Loucy (cell line): ENCODE results near the gene SMARCD3.

Experiments
- H2AFZ ChIP-seq: fragments of 200-600 bp; sonication (generic); 2 replicates; pipeline ENCODE4 v1.6.0; 2016; ENCODE audit warnings: antibody characterized with exemption, mild to moderate bottlenecking, low read length, moderate library complexity
- H3F3A ChIP-seq: fragments of 200-600 bp; 2 replicates; pipeline ENCODE4 v1.6.0; 2016; ENCODE audit warnings: antibody characterized with exemption, low read depth, mild to moderate bottlenecking
- H3K27me3 ChIP-seq: fragments of 200-600 bp; sonication (generic); 2 replicates; pipeline ENCODE4 v1.6.1; 2014; ENCODE audit warnings: low read length, mild to moderate bottlenecking; ENCODE audit not compliant: insufficient read depth, poor library complexity, severe bottlenecking
- H3K36me3 ChIP-seq: fragments of 200-600 bp; sonication (generic); 2 replicates; pipeline ENCODE4 v1.6.1; 2016; ENCODE audit warnings: low read length; ENCODE audit not compliant: insufficient read depth
- H3K4me1 ChIP-seq: fragments of 200-600 bp; sonication (generic); 2 replicates; pipeline ENCODE4 v1.5.1; 2014; ENCODE audit warnings: low read length, mild to moderate bottlenecking; ENCODE audit not compliant: insufficient read depth, poor library complexity, severe bottlenecking
- H3K4me2 ChIP-seq: fragments of 200-600 bp; sonication (generic); 2 replicates; pipeline ENCODE4 v1.6.0; 2014; ENCODE audit warnings: antibody characterized with exemption, low read length, low read depth, mild to moderate bottlenecking; ENCODE audit not compliant: poor library complexity, severe bottlenecking
- H3K4me3 ChIP-seq: fragments of 200-600 bp; sonication (generic); 2 replicates; pipeline ENCODE4 v1.5.1; 2014; ENCODE audit warnings: low read length, mild to moderate bottlenecking, mixed read lengths; ENCODE audit not compliant: poor library complexity, severe bottlenecking
- H3K79me2 ChIP-seq: fragments of 200-600 bp; sonication (generic); 2 replicates; pipeline ENCODE4 v1.6.1; 2014; ENCODE audit warnings: low read length; ENCODE audit not compliant: insufficient read depth
- H3K9ac ChIP-seq: fragments of 200-600 bp; sonication (generic); 2 replicates; pipeline ENCODE4 v1.6.0; 2014; ENCODE audit warnings: mild to moderate bottlenecking, low read depth, low read length, moderate library complexity; ENCODE audit not compliant: poor library complexity, severe bottlenecking
- H3K9me2 ChIP-seq: fragments of 200-600 bp; sonication (generic); replicated peaks from 2 replicates; pipeline ENCODE4 v1.6.1; 2016; ENCODE audit warnings: low read depth, low read length, mixed read lengths
- H3K9me3 ChIP-seq: fragments of 200-600 bp; sonication (generic); 2 replicates; pipeline ENCODE4 v1.6.1; 2014; ENCODE audit warnings: mild to moderate bottlenecking, antibody characterized with exemption, low read length, low read depth; ENCODE audit not compliant: insufficient read depth
- H4K20me1 ChIP-seq: fragments of 200-600 bp; sonication (generic); 2 replicates; pipeline ENCODE4 v1.6.0; 2014; ENCODE audit warnings: antibody characterized with exemption, low read length, mild to moderate bottlenecking; ENCODE audit not compliant: insufficient read depth, poor library complexity, severe bottlenecking
- EZH2phosphoT487 ChIP-seq: fragments of 200-600 bp; IDR thresholded peaks from 2 replicates; pipeline ENCODE4 v1.6.1; 2018; ENCODE audit warnings: antibody characterized with exemption, mild to moderate bottlenecking, moderate library complexity, borderline replicate concordance
- TF ChIP-seq, protein P1 (sequence below): fragments of 200-600 bp; sonication (generic); conservative IDR thresholded peaks from 2 replicates; pipeline ENCODE4 v1.5.1; 2014; ENCODE audit warnings: mild to moderate bottlenecking, antibody characterized with exemption, low read length

SMARCD3 gene

DNA sequence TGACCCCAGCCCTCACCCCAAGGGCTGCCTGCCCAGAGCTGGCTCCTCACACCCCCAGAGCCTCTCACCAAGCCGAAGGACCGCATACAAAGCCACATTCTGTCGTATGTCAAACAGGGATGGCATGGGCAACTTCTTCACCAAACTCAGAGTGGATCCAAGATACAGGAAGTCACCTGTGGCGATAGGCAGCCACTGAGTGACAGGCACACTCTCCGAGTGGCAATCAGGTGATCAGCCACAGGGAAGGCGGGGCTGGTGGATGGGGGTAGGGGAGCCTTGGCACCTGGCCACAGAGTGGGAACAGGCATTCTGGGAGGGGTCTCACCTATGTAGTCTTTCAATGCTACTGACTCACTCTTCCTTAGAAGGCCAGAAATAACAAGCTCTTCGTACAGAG lies 54.3 kb downstream of the SMARCD3 start:
- Histone ChIP-seq H3K36me3 (no peaks in the 10 kb centered on the region), H3K79me2 (no peaks in the 10 kb centered on the region), H3K4me1 (peaks cover 15% of the 10 kb centered on the region), H3K9ac (no peak overlapping the region), H3K27me3 (no peaks in the 10 kb centered on the region), H3F3A (no peaks in the 10 kb centered on the region), H3K4me3 (no peak overlapping the region), H2AFZ (no peak overlapping the region), H4K20me1 (no peaks in the 10 kb centered on the region), H3K9me3 (no peaks in the 10 kb centered on the region), H3K9me2 (no peaks in the 10 kb centered on the region), H3K4me2 (no peak overlapping the region)
- no peak for TF ChIP-seq EZH2phosphoT487
- TF ChIP-seq, protein P1, sequence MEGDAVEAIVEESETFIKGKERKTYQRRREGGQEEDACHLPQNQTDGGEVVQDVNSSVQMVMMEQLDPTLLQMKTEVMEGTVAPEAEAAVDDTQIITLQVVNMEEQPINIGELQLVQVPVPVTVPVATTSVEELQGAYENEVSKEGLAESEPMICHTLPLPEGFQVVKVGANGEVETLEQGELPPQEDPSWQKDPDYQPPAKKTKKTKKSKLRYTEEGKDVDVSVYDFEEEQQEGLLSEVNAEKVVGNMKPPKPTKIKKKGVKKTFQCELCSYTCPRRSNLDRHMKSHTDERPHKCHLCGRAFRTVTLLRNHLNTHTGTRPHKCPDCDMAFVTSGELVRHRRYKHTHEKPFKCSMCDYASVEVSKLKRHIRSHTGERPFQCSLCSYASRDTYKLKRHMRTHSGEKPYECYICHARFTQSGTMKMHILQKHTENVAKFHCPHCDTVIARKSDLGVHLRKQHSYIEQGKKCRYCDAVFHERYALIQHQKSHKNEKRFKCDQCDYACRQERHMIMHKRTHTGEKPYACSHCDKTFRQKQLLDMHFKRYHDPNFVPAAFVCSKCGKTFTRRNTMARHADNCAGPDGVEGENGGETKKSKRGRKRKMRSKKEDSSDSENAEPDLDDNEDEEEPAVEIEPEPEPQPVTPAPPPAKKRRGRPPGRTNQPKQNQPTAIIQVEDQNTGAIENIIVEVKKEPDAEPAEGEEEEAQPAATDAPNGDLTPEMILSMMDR = no peak

GRCh38 chr7:151193203-151193978 lies 55.1 kb downstream of the SMARCD3 start:
- H4K20me1 ChIP-seq = no peaks in the 10 kb centered on the region
- H2AFZ ChIP-seq = no peak overlapping the region
- TF ChIP-seq, protein P1 = no peak
- TF ChIP-seq EZH2phosphoT487 = no peak

GRCh38 chr7:151192002-151192539 lies 56.4 kb downstream of the SMARCD3 start:
- Histone ChIP-seq H3K79me2 (no peaks in the 10 kb centered on the region), H3K9me3 (no peaks in the 10 kb centered on the region), H3K9ac (no peak overlapping the region), H3K4me2 (no peak overlapping the region), H3K36me3 (no peaks in the 10 kb centered on the region), H3K4me3 (no peak overlapping the region), H2AFZ (no peak overlapping the region), H3K4me1 (peaks cover 15% of the 10 kb centered on the region), H3K27me3 (no peaks in the 10 kb centered on the region), H4K20me1 (no peaks in the 10 kb centered on the region), H3K9me2 (no peaks in the 10 kb centered on the region), H3F3A (no peaks in the 10 kb centered on the region)
- TF ChIP-seq, protein P1 = no peak
- no peak for TF ChIP-seq EZH2phosphoT487

More at GRCh38 chr7:151193203-151193978, 55.1 kb downstream of the SMARCD3 start:
- no peaks in the 10 kb centered on the region for H3F3A ChIP-seq
- H3K27me3 ChIP-seq = no peaks in the 10 kb centered on the region
- H3K9me3 ChIP-seq = no peaks in the 10 kb centered on the region
- H3K4me2 ChIP-seq = no peak overlapping the region
- peaks cover 15% of the 10 kb centered on the region for H3K4me1 ChIP-seq
- H3K9ac ChIP-seq = no peak overlapping the region
- no peaks in the 10 kb centered on the region for H3K9me2 ChIP-seq
- H3K4me3 ChIP-seq = no peak overlapping the region
- no peaks in the 10 kb centered on the region for H3K79me2 ChIP-seq
- no peaks in the 10 kb centered on the region for H3K36me3 ChIP-seq
